T-cell (primary cell): ENCODE data around the gene TTLL13. TPM values are rescaled to one million over a fixed set of nuclear protein-coding genes. Genes with fewer than 3 reads are reported as not detected.
"Not testable (repeated sequence)": the region's sequence is repeated elsewhere in the genome, so short reads cannot be mapped to it uniquely, and the experiment has no call there.

ENCODE experiments used
- ATAC-seq, 4 experiments: fragments of 200-7000 bp in 3 of 4; fragments of 150-1000 bp in 1 of 4; cut with Tn5 transposase; replicated peaks in 1 of 4; 1 replicate in 3 of 4; 2 replicates in 1 of 4; pipeline ENCODE4 v1.10.0; 2021; ENCODE audit warnings: moderate library complexity in 3 of 4, mild to moderate bottlenecking in 2 of 4, moderate number of reproducible peaks in 1 of 4
- CTCF ChIA-PET, 2 donors: fragments of 300-600 bp; sonication (Branson Sonifier 250); formaldehyde crosslinking; loops; one replicate each; lab custom pipeline; 2022; ENCODE audit warnings: antibody characterized with exemption in 2 of 2; lab: Charles Lee
- POLR2A ChIA-PET, 2 donors: fragments of 300-600 bp; sonication (Branson Sonifier 250); formaldehyde crosslinking; loops; one replicate each; lab custom pipeline; 2022; ENCODE audit warnings: antibody characterized with exemption in 2 of 2; lab: Charles Lee
- DNase-seq, 35 experiments: peaks; one replicate each; pipeline versions ENCODE4 v3.0.0 to v3.0.0-alpha.2; 2013 to 2023
- H3K27ac ChIP-seq: one replicate; pipeline ENCODE4 v1.5.1; 2013; ENCODE audit warnings: low read length
- H3K27me3 ChIP-seq, 2 experiments: replicated peaks in 1 of 2; 1 replicate in 1 of 2; 2 replicates in 1 of 2; pipeline versions ENCODE4 v1.6.1 to v1.7.0; 2013; ENCODE audit warnings: low read length in 1 of 2, mixed read lengths in 1 of 2; ENCODE audit not compliant: control insufficient read depth in 2 of 2, insufficient read depth in 2 of 2; ENCODE audit errors: extremely low read depth in 1 of 2
- H3K36me3 ChIP-seq, 2 donors: 1 replicate in 1 of 2; 2 replicates in 1 of 2; pipeline versions ENCODE4 v1.6.1 to v1.7.0; 2013; ENCODE audit warnings: low read length in 1 of 2; ENCODE audit not compliant: control insufficient read depth in 2 of 2, insufficient read depth in 1 of 2; ENCODE audit errors: extremely low read depth in 1 of 2
- H3K4me1 ChIP-seq, 2 experiments: 1 replicate in 1 of 2; 2 replicates in 1 of 2; pipeline versions ENCODE4 v1.6.1 to v1.7.0; 2013; ENCODE audit warnings: low read length in 2 of 2, mixed read lengths in 1 of 2; ENCODE audit not compliant: insufficient read depth in 2 of 2, control insufficient read depth in 1 of 2; ENCODE audit errors: extremely low read depth in 1 of 2
- H3K4me3 ChIP-seq, 2 donors: 1 replicate in 1 of 2; 2 replicates in 1 of 2; pipeline versions ENCODE4 v1.5.1 to v1.7.0; 2013; ENCODE audit warnings: mild to moderate bottlenecking in 2 of 2, low read length in 1 of 2, moderate library complexity in 1 of 2; ENCODE audit not compliant: control insufficient read depth in 1 of 2; ENCODE audit errors: extremely low read depth in 1 of 2
- H3K9me3 ChIP-seq: 2 replicates; pipeline ENCODE4 v1.7.0; 2013
- H3K27ac Mint-ChIP-seq, 2 donors: one replicate each; pipeline ENCODE4 v1.8.0; 2020 to 2021; ENCODE audit warnings: mild to moderate bottlenecking in 2 of 2, mixed read lengths in 2 of 2
- H3K27me3 Mint-ChIP-seq, 2 donors: one replicate each; pipeline ENCODE4 v1.8.0; 2021 to 2022; ENCODE audit warnings: mixed read lengths in 2 of 2
- H3K36me3 Mint-ChIP-seq: one replicate; pipeline ENCODE4 v1.8.0; 2021; ENCODE audit warnings: mixed read lengths
- H3K4me1 Mint-ChIP-seq, 3 donors: one replicate each; pipeline ENCODE4 v1.8.0; 2020 to 2022; ENCODE audit warnings: mixed read lengths in 3 of 3, mild to moderate bottlenecking in 1 of 3
- H3K4me3 Mint-ChIP-seq, 3 donors: one replicate each; pipeline ENCODE4 v1.8.0; 2020 to 2022; ENCODE audit warnings: mild to moderate bottlenecking in 3 of 3, mixed read lengths in 3 of 3, moderate library complexity in 3 of 3
- H3K9me3 Mint-ChIP-seq, 3 donors: one replicate each; pipeline ENCODE4 v1.8.0; 2020 to 2022; ENCODE audit warnings: mixed read lengths in 3 of 3
- WGBS: methylation state at CpG from one replicate; pipeline ENCODE4 v1.1.5; 2013; ENCODE audit warnings: missing lambda C conversion rate; ENCODE audit not compliant: insufficient coverage; 5-methylcytosine and 5-hydroxymethylcytosine counted together
- total RNA-seq, 35 experiments: library from RNA in 6 of 35; stranded (reverse) in 6 of 35; fragments of 120-200 nt in 1 of 35; gene quantifications; one replicate each; pipeline versions ENCODE4 v1.2.1 to v1.2.4 and lab custom pipeline; 2013 to 2026

TTLL13 gene
- total RNA-seq, 5 donors from 2014 or later (not counting 1 experiment from before 2014, with no cell fraction given), result 0.46 to 1.7 (median 0.70) TPM

DNA sequence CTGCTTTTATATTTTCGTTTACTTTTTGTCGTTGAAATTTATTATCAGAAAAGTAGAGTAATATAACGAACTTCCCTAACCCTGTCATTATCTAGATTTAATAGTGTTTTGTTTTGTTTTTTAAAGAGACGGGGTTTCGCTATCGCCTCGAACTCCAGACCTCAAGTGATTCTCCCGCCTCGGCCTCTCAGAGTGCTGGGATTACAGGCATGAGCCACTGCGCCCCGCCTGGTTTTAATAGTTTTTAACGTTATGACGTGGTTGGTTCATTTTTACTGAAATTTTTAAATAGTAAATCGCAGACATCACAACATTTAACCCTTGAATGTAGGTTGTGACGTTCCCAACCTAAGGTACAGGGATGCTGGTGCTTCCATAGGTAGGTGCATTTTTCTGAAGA is 17.1 kb downstream of the TTLL13 start:
- no peaks in the 10 kb centered on the region for H3K9me3 Mint-ChIP-seq
- peak overlapping the region; percentile 98 to 99 for H3K27ac Mint-ChIP-seq
- H3K4me3 Mint-ChIP-seq, result peak overlapping the region; percentile 95 to 97 (median 95)
- H3K4me1 Mint-ChIP-seq, result peaks cover 56 to 64% (median 62%) of the 10 kb centered on the region in 3 donors
- ATAC-seq (no peak), DNase-seq (peak in 8 of 35 experiments; percentile 4 to 32 (median 11))
- peaks cover 2 to 30% of the 10 kb centered on the region in 2 donors for H3K36me3 ChIP-seq
- H3K4me1 ChIP-seq, result peaks cover 26 to 53% of the 10 kb centered on the region in 2 experiments
- peak overlapping the region; percentile 96 for H3K27ac ChIP-seq
- 52% methylated on average over 5 of the region's 15 CpGs for WGBS
- H3K9me3 ChIP-seq, result no peaks in the 10 kb centered on the region
- H3K27me3 Mint-ChIP-seq, result no peaks in the 10 kb centered on the region
- no peaks in the 10 kb centered on the region for H3K27me3 ChIP-seq
- ChIA-PET CTCF (interaction anchor here in 1 of 2 donors (1.1 kb wide), 1 partner anchor 35 kb away, joined by 6 read pairs; no protein-coding TSS in a partner anchor), POLR2A (interaction anchor here in 1 of 2 donors (0.6 to 2.0 kb wide), 2 partner anchors 33 to 122 kb away, joined by 3 to 18 read pairs; partner anchors contain the start of genes CIB1, GDPGP1 and IQGAP1)
- peaks cover 30% of the 10 kb centered on the region for H3K36me3 Mint-ChIP-seq
- H3K4me3 ChIP-seq, result peak overlapping the region; percentile 89

DNA sequence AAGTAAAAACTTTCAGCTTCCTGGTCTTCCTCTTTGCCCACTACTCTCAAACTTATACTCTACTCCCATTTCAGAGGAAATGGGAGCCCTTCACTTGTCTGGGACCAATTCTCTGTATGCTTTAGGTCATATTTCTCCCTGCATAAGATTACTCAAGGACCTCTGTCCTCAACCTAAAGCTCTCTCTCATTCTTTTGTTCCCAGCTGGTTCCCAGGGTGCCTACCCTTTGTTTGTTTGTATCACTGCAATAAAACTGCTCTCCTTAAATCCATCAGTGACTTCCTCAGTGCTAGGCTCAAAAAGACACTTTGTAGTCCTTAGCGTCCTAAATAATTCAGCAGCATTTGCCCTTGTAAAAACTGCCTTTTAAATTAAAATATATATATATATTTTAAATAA is 19.1 kb downstream of the TTLL13 start:
- H3K4me1 ChIP-seq, result peaks cover 26 to 53% of the 10 kb centered on the region in 2 experiments
- CTCF ChIA-PET, result interaction anchor here (0.6 to 1.3 kb wide), 2 partner anchors 18 to 26 kb away, joined by 3 to 4 read pairs; no protein-coding TSS in a partner anchor
- ATAC-seq (no peak), DNase-seq (no peak)
- POLR2A ChIA-PET, result interaction anchor here (0.5 to 1.6 kb wide), 5 partner anchors 18 to 98 kb away, joined by 3 to 16 read pairs (median 5); partner anchors contain the start of genes CIB1 (in 1 of the 2), GDPGP1 (in 1 of the 2) and TTLL13 (in 1 of the 2)
- peak overlapping the region; percentile 69 to 97 (median 95) for H3K4me3 Mint-ChIP-seq
- H3K4me1 Mint-ChIP-seq, result peaks cover 71 to 75% (median 74%) of the 10 kb centered on the region in 3 donors
- WGBS, result no CpG with 5 or more reads among the region's 1 CpG
- H3K27ac Mint-ChIP-seq, result peak overlapping the region in 1 of 2 donors; percentile 44
- no peaks in the 10 kb centered on the region for H3K9me3 Mint-ChIP-seq
- H3K27me3 ChIP-seq, result no peaks in the 10 kb centered on the region
- no peak overlapping the region for H3K27ac ChIP-seq
- H3K27me3 Mint-ChIP-seq, result no peaks in the 10 kb centered on the region
- peaks cover 39% of the 10 kb centered on the region for H3K36me3 Mint-ChIP-seq
- H3K4me3 ChIP-seq, result no peak overlapping the region
- H3K9me3 ChIP-seq, result no peaks in the 10 kb centered on the region
- H3K36me3 ChIP-seq, result peaks cover 3 to 46% of the 10 kb centered on the region in 2 donors

DNA sequence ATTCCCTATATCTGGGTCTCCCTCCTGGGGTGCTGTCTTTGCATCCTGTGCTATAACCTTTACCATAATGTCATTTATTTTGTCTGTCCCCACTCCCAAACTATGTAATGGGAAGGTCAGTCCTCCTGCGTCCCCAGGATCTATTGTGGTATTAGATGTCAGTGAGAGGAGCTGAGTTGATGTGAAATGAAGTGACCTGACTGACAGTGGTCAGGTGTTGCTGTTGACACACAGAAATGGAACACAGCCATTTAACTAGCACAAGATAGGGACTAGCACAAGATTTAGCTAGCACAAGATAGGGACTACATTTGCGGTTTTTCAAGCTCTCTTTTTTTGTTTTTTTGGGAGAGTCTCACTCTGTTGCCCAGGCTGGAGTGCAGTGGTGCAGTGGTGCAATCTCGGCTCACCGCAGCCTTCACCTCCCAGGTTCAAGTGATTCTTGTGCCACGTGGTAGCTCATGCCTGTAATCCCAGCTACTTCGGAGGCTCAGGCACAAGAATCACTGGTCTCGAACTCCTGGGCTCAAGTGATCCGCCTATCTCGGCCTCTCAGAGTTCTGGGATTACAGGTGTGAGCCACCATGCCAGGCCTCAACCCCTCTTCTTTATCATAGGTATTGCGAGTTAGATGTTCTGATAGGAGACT is 21.3 kb downstream of the TTLL13 start:
- ATAC-seq, result no peak
- 92% methylated on average over 4 of the region's 10 CpGs for WGBS
- Histone ChIP-seq H3K36me3 (peaks cover 3 to 56% of the 10 kb centered on the region in 2 donors), H3K4me1 (peaks cover 22 to 41% of the 10 kb centered on the region in 2 experiments), H3K27ac (no peak overlapping the region), H3K27me3 (no peaks in the 10 kb centered on the region), H3K9me3 (no peaks in the 10 kb centered on the region), H3K4me3 (no peak overlapping the region)
- H3K27me3 Mint-ChIP-seq, result no peaks in the 10 kb centered on the region
- H3K4me1 Mint-ChIP-seq, result peaks cover 65 to 69% (median 66%) of the 10 kb centered on the region in 3 donors
- ChIA-PET POLR2A (interaction anchor here (0.5 to 1.0 kb wide), 5 partner anchors 9 to 119 kb away, joined by 3 to 7 read pairs (median 4); partner anchors contain the start of genes CIB1 (in 1 of the 2) and GDPGP1 (in 1 of the 2)), CTCF (interaction anchor here in 1 of 2 donors (0.5 kb wide), 1 partner anchor 351 kb away, joined by 6 read pairs; no protein-coding TSS in a partner anchor)
- peak overlapping the region; percentile 9 to 72 for H3K27ac Mint-ChIP-seq
- no peaks in the 10 kb centered on the region for H3K9me3 Mint-ChIP-seq
- no peak for DNase-seq
- peaks cover 49% of the 10 kb centered on the region for H3K36me3 Mint-ChIP-seq
- H3K4me3 Mint-ChIP-seq, result peak overlapping the region in 1 of 3 donors; percentile 52

DNA sequence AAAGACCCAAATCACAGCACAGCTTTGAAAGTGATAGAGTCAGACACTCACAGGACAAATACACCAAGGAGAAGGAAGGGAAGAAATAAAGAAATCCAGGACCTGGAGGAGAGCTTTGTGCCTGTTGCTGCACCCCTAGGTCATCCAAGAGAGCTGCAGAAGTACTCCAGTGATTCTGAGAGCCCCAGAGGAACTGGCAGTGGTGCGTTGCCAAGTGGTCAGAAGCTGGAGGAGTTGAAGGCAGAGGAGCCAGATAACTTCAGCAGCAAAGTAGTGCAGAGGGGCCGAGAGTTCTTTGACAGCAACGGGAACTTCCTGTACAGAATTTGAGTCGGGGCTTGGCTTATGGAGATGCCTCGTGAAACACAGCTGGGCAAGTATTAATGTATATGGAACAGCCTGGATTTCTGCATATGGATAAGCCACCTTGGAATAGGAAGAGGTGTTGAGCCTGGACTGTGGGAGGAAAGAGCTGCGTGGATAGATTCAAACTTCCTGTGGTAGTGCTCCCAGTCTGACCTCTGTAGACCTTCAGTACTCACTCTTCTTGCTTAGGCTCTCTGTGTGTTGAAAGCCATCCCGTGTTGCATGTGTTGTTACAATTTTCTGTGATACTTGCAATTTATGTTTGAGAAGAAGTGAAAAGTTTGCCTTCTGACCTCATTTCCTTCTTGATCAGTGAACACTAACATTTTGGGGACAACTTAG is 22.3 kb downstream of the TTLL13 start:
- H3K9me3 ChIP-seq, result no peaks in the 10 kb centered on the region
- peaks cover 20 to 36% of the 10 kb centered on the region in 2 experiments for H3K4me1 ChIP-seq
- no peaks in the 10 kb centered on the region for H3K9me3 Mint-ChIP-seq
- no peaks in the 10 kb centered on the region for H3K27me3 ChIP-seq
- H3K36me3 ChIP-seq, result peaks cover 3 to 56% of the 10 kb centered on the region in 2 donors
- ATAC-seq (no peak), DNase-seq (no peak)
- CTCF ChIA-PET, result no interaction called here
- 83% methylated on average over 5 of the region's 7 CpGs for WGBS
- no peak overlapping the region for H3K27ac ChIP-seq
- H3K36me3 Mint-ChIP-seq, result peaks cover 52% of the 10 kb centered on the region
- H3K4me3 Mint-ChIP-seq, result peak overlapping the region in 1 of 3 donors; percentile 52
- H3K4me3 ChIP-seq, result no peak overlapping the region
- no peaks in the 10 kb centered on the region for H3K27me3 Mint-ChIP-seq
- peak overlapping the region; percentile 57 to 59 for H3K27ac Mint-ChIP-seq
- POLR2A ChIA-PET, result interaction anchor here in 1 of 2 donors (0.6 to 0.9 kb wide), 2 partner anchors 13 to 33 kb away, joined by 3 to 4 read pairs; no protein-coding TSS in a partner anchor
- H3K4me1 Mint-ChIP-seq, result peaks cover 60 to 62% (median 61%) of the 10 kb centered on the region in 3 donors

DNA sequence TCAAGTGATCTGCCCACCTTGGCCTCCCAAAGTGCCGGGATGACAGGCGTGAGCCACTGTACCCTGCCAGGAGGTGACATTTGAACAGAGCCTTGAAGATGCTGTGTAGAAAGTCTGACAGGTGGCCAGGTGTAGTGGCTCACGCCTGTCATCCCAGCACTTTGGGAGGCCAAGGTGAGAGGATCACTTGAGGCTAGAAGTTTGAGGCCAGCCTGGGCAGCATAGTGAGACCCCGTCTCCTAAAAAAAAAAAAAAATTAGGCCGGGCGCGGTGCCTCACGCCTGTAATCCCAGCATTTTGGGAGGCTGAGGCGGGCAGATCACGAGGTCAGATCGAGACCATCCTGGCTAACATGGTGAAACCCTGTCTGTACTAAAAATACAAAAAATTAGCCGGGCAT is 29.1 kb downstream of the TTLL13 start:
- ATAC-seq, H3K36me3 ChIP-seq, H3K27me3 Mint-ChIP-seq, H3K9me3 Mint-ChIP-seq, H3K4me1 ChIP-seq, H3K4me1 Mint-ChIP-seq, H3K27ac ChIP-seq, H3K27me3 ChIP-seq, DNase-seq, H3K9me3 ChIP-seq, H3K4me3 ChIP-seq, H3K27ac Mint-ChIP-seq, H3K4me3 Mint-ChIP-seq: not testable (repeated sequence)
- 97% methylated on average over 9 of the region's 12 CpGs for WGBS
- peaks cover 14% of the 10 kb centered on the region for H3K36me3 Mint-ChIP-seq
- ChIA-PET POLR2A (interaction anchor here in 1 of 2 donors (1.1 kb wide), 1 partner anchor 57 kb away, joined by 4 read pairs; no protein-coding TSS in a partner anchor), CTCF (interaction anchor here in 1 of 2 donors (0.7 to 1.0 kb wide), 2 partner anchors 40 to 420 kb away, joined by 3 to 4 read pairs; no protein-coding TSS in a partner anchor)

DNA sequence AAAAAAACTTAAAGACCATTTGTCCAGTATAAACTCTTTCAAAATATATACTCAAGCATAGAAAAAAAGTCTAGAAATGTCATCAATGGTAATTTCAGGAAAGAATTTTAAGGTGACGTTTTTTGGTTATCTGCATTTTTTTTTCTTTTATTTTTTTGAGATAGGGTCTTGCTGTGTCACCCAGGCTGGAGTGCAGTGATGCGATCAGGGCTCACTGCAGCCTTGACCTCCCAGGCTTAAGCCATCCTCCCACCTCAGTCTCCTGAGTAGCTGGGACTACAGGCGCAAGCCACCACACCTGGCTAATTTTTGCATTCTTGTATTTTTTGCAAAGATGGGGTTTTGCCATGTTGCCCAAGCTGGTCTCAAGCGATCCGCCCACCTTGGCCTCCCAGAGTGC is 31.4 kb downstream of the TTLL13 start:
- H3K4me1 ChIP-seq, H3K27ac Mint-ChIP-seq, DNase-seq, POLR2A ChIA-PET, H3K9me3 ChIP-seq, H3K4me1 Mint-ChIP-seq, H3K27me3 Mint-ChIP-seq, ATAC-seq, H3K27ac ChIP-seq, H3K4me3 Mint-ChIP-seq, H3K27me3 ChIP-seq, H3K36me3 Mint-ChIP-seq, CTCF ChIA-PET, H3K9me3 Mint-ChIP-seq, H3K36me3 ChIP-seq, H3K4me3 ChIP-seq: not testable (repeated sequence)
- 100% methylated on average over 2 of the region's 5 CpGs for WGBS
